Testis (tissue), 2 donors: ENCODE data around the gene MIF.

Experiments used
- CTCF ChIP-seq, 3 experiments: fragments of 450-650 bp in 2 of 3; fragments of 200-600 bp in 1 of 3; sonication (generic) in 1 of 3; IDR thresholded peaks; one replicate each; pipeline ENCODE4 v1.5.1; 2016 to 2019; ENCODE audit warnings: antibody characterized with exemption in 3 of 3, mild to moderate bottlenecking in 2 of 3, moderate library complexity in 1 of 3
- POLR2A ChIP-seq: fragments of 450-650 bp; IDR thresholded peaks from one replicate; pipeline ENCODE4 v1.6.1; 2017; ENCODE audit warnings: antibody characterized with exemption, mild to moderate bottlenecking, moderate library complexity

- TF ChIP-seq CTCF (IDR thresholded peaks at IDR 0.05) (no peak), POLR2A (no peak)
These were observed 850 bp upstream of the MIF start for GRCh38 chr22:23893121-23893944.
